Activated T-helper 2 cell treated with anti-CD3 and anti-CD28 coated beads, Interferon-gamma antibody, Interleukin-2, Interleukin-4, amounts not matched to agents 10 μg/mL and 5 μg/mL and 100 μg/mL, durations not matched to agents 14 hours and 24 hours and 36 hours (primary cell): ENCODE measurements around the gene RGS9. TPM values are rescaled to one million over a fixed set of nuclear protein-coding genes. Genes with fewer than 3 reads are reported as not detected.

Experiments used
- DNase-seq: peaks from one replicate; pipeline ENCODE4 v3.0.0; 2021; ENCODE audit warnings: low spot score
- H3K27ac Mint-ChIP-seq: one replicate; pipeline ENCODE4 v1.8.0; 2021; ENCODE audit warnings: mixed read lengths
- H3K27me3 Mint-ChIP-seq: one replicate; pipeline ENCODE4 v1.8.0; 2021; ENCODE audit warnings: low read depth, mixed read lengths
- H3K36me3 Mint-ChIP-seq: one replicate; pipeline ENCODE4 v1.8.0; 2021; ENCODE audit warnings: low read depth, mixed read lengths
- H3K4me1 Mint-ChIP-seq: one replicate; pipeline ENCODE4 v1.8.0; 2021; ENCODE audit warnings: low read depth, mixed read lengths
- H3K4me3 Mint-ChIP-seq: one replicate; pipeline ENCODE4 v1.8.0; 2021; ENCODE audit warnings: low read depth, mild to moderate bottlenecking, moderate library complexity, mixed read lengths
- H3K9me3 Mint-ChIP-seq: one replicate; pipeline ENCODE4 v1.8.0; 2021; ENCODE audit warnings: mixed read lengths
- intact Hi-C: fragments of 100-400 bp; cut with micrococcal nuclease; formaldehyde crosslinking; loops from one replicate; pipeline ENCODE4 v1.15.1; 2023
- total RNA-seq: library from RNA; stranded (reverse); gene quantifications from 2 replicates; pipeline ENCODE4 v1.2.3, GENCODE V29; 2022

The RGS9 gene
- total RNA-seq, 1 donor from 2014 or later: 16.1 TPM

DNA sequence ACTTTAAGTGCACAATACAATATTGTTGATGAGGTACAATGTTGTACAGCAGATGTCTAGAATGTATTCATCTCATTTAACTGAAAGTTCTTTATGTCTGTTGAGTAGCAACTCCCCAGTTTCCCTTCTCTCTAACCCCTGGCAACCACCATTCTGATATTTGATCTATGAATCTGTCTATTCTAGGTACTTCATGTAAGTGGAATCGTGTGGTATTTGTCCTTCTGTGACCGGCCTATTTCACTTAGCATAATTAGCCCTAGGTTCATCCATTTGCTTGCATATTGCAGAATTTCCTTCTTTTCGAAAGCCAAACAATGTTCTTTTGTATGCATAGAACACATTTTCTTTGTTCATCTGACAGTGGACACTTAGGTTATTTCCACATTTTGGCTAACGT lies 10.8 kb downstream of the RGS9 start:
- no peak overlapping the region for H3K4me3 Mint-ChIP-seq
- no peaks in the 10 kb centered on the region for H3K9me3 Mint-ChIP-seq
- no peaks in the 10 kb centered on the region for H3K36me3 Mint-ChIP-seq
- peaks cover 11% of the 10 kb centered on the region for H3K4me1 Mint-ChIP-seq
- intact Hi-C loops: no loop called here
- H3K27me3 Mint-ChIP-seq: no peaks in the 10 kb centered on the region
- DNase-seq: no peak
- no peak overlapping the region for H3K27ac Mint-ChIP-seq

GRCh38 chr17:65154770-65155589 lies 17.8 kb downstream of the RGS9 start:
- intact Hi-C loops: loop anchor here (2.0 kb wide), 1 partner anchor 40 kb away; no protein-coding TSS in a partner anchor
- no peak for DNase-seq
- Mint-ChIP-seq H3K9me3 (no peaks in the 10 kb centered on the region), H3K27ac (peak overlapping the region; percentile 29), H3K27me3 (no peaks in the 10 kb centered on the region), H3K4me1 (peaks cover 17% of the 10 kb centered on the region), H3K4me3 (no peak overlapping the region), H3K36me3 (peaks cover 30% of the 10 kb centered on the region)

GRCh38 chr17:65155622-65156021 lies 18.5 kb downstream of the RGS9 start:
- peak overlapping the region; percentile 29 for H3K27ac Mint-ChIP-seq
- peaks cover 31% of the 10 kb centered on the region for H3K36me3 Mint-ChIP-seq
- DNase-seq: no peak
- H3K4me3 Mint-ChIP-seq: no peak overlapping the region
- intact Hi-C loops: loop anchor here (2.0 kb wide), 1 partner anchor 39 kb away; no protein-coding TSS in a partner anchor
- no peaks in the 10 kb centered on the region for H3K9me3 Mint-ChIP-seq
- peaks cover 17% of the 10 kb centered on the region for H3K4me1 Mint-ChIP-seq
- no peaks in the 10 kb centered on the region for H3K27me3 Mint-ChIP-seq

DNA sequence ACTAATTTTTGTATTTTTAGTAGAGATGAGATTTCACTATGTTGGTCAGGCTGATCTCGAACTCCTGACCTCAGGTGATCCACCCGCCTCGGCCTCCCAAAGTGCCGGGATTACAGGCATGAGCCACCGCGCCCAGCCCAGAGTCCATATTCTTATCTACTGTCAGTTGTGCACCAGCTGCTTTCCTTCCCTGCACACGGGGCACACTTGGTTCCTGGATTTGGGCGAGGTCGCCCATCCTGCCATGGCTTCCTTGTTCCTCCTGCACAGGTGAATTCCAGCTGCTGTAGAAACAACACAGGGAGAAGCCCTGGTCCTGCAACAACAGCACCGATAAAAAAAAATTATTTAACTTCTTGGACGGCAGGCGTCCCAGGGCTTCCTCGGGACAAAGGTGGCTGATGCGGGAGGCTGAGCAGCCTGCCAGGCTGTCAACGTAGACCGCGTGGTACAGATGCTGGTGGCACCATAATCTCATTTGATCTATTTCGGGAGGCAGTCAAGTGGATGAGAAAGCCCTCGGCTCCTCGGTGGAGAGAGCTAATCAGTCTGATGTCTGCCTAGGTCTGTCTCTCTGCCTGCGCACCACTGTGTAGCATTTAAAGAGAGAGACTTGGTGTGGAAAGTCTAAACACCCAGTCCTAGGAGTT lies 19.1 kb downstream of the RGS9 start:
- Mint-ChIP-seq H3K36me3 (peaks cover 31% of the 10 kb centered on the region), H3K27ac (no peak overlapping the region), H3K4me1 (peaks cover 17% of the 10 kb centered on the region), H3K4me3 (no peak overlapping the region), H3K27me3 (no peaks in the 10 kb centered on the region), H3K9me3 (no peaks in the 10 kb centered on the region)
- intact Hi-C loops: no loop called here
- DNase-seq: no peak

DNA sequence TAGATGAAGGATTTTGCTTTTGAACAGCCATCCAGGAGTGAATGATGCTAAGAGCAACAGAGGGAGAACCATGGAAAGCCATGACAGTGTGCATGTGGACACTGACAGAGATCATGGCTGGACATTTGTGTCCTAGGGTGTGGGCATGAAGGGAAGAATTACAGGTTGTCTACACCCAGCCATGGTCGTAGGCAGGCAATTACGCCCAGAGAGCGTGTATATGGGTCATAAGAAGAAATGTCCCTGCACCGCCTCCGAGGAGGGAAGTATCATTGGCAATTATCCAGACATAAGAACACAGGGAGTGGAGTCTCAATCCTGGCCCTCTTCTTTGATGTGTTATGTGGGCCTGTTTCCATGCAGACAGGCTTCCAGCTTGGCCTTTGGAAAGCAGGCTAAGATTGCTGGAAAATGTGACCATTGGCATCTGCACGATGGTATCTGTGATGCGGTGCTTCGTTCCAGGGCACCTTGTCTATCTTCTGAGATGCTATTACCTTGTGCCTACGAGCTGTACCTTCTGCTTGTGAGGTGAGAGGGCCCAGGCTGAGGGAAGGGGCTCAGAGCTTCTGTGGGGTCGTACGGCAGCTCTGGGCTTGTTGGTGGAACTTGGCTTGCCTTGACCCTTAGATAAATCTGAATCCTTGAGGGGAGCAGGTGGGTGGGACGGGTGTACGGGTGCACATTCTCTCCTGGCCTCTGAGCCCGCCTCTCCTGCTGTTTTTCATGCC lies 19.8 kb downstream of the RGS9 start:
- intact Hi-C loops: no loop called here
- H3K36me3 Mint-ChIP-seq: peaks cover 31% of the 10 kb centered on the region
- H3K4me1 Mint-ChIP-seq: peaks cover 17% of the 10 kb centered on the region
- no peak for DNase-seq
- no peaks in the 10 kb centered on the region for H3K27me3 Mint-ChIP-seq
- no peak overlapping the region for H3K4me3 Mint-ChIP-seq
- H3K9me3 Mint-ChIP-seq: no peaks in the 10 kb centered on the region
- H3K27ac Mint-ChIP-seq: no peak overlapping the region

DNA sequence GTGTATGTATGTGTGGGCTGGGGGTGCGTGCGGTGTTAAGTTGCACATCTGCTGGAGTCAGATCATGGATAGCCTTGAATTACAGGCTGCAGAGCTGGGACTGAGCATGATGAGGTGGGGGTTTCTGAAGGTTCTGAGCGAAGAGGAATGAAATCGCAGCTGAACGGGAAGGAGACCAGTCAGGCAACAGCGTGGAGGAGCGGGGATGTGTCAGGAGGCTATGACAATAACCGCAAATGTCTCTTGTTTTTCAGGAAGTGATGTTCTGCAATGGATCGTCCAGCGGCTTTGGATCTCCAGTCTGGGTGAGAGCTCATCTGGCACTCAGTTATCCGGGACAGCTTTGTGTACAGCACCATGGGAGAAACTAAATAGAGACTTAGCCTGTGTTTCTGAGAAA lies 20.9 kb downstream of the RGS9 start:
- intact Hi-C loops: no loop called here
- no peak overlapping the region for H3K27ac Mint-ChIP-seq
- peaks cover 17% of the 10 kb centered on the region for H3K4me1 Mint-ChIP-seq

DNA sequence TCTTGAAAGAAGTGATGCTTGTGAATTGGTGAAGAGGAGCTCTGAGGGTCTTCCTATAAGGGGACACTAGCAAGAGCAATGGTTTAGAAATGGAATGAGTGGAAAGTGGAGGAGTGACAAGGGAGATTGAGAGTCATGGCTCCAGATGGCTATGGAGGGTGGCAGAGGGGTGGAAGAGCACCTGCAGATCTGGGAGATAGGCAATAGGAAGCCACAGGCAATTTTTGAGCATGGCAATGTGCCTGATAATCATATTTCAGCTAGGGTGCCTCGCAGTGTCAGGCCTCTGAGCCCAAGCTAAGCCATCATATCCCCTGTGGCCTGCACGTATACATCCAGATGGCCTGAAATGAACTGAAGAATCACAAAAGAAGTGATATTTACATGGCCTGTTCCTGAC lies 21.5 kb downstream of the RGS9 start:
- intact Hi-C loops: no loop called here
- H3K4me3 Mint-ChIP-seq: no peak overlapping the region
- no peak for DNase-seq
- H3K9me3 Mint-ChIP-seq: no peaks in the 10 kb centered on the region
- H3K27me3 Mint-ChIP-seq: no peaks in the 10 kb centered on the region
- H3K36me3 Mint-ChIP-seq: peaks cover 31% of the 10 kb centered on the region
- H3K27ac Mint-ChIP-seq: no peak overlapping the region
- peaks cover 21% of the 10 kb centered on the region for H3K4me1 Mint-ChIP-seq

More for the DNA sequence above, 20.9 kb downstream of the RGS9 start:
- no peak for DNase-seq
- Mint-ChIP-seq H3K4me3 (no peak overlapping the region), H3K9me3 (no peaks in the 10 kb centered on the region), H3K27me3 (no peaks in the 10 kb centered on the region), H3K36me3 (peaks cover 31% of the 10 kb centered on the region)

DNA sequence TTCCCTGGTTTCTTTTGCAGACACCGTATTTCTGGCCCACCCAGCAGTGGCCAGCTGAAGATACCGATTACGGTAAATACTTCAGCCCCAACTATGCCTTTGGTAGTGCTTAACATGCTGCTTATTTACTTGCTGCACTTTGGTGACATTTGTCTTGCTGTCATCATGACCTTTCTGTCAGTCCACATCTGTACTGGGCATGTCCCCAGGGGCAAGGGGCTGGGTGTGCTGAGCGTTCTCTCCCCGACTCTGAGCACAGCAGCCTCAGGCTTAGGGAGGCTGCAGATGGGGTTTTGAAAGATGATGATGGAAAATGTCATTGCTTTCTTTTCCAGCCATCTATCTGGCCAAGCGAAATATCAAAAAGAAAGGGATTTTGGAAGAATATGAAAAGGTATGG lies 23.3 kb downstream of the RGS9 start:
- intact Hi-C loops: no loop called here
- Mint-ChIP-seq H3K36me3 (peaks cover 37% of the 10 kb centered on the region), H3K27ac (no peak overlapping the region)

DNA sequence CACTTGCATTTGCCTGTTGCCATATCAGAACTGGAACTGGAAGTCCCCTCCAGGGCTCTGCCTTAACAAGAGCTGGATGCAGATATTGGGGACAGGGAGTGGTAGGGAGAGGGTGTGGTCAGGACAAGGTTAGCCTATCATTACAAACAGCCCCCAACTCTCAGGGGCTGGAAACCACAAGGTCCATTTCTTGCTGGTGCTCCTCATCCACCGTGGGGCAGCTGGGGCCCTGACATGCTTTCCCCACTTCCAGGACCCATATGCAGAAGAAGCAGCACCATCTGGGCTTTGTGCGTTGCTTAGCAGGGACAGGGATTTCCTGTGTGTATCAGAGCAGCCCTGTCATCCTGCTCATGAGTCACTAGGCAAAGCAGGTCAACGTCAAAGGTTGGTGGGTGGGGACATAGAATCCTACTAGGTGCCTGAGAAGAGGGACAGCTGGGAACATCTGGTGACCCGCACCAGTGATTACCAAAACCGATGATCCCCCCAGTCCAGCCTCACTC lies 26.9 kb downstream of the RGS9 start:
- peaks cover 19% of the 10 kb centered on the region for H3K4me1 Mint-ChIP-seq
- peaks cover 47% of the 10 kb centered on the region for H3K36me3 Mint-ChIP-seq
- no peaks in the 10 kb centered on the region for H3K27me3 Mint-ChIP-seq
- H3K9me3 Mint-ChIP-seq: no peaks in the 10 kb centered on the region
- peak; percentile 35 for DNase-seq
- H3K4me3 Mint-ChIP-seq: no peak overlapping the region
- intact Hi-C loops: no loop called here
- peak overlapping the region; percentile 80 for H3K27ac Mint-ChIP-seq

More for the DNA sequence above, 23.3 kb downstream of the RGS9 start:
- no peaks in the 10 kb centered on the region for H3K9me3 Mint-ChIP-seq
- no peak for DNase-seq
- H3K4me3 Mint-ChIP-seq: no peak overlapping the region
- H3K27me3 Mint-ChIP-seq: no peaks in the 10 kb centered on the region
- peaks cover 24% of the 10 kb centered on the region for H3K4me1 Mint-ChIP-seq

GRCh38 chr17:65166787-65167186 lies 29.6 kb downstream of the RGS9 start:
- peaks cover 57% of the 10 kb centered on the region for H3K36me3 Mint-ChIP-seq
- intact Hi-C loops: no loop called here
- H3K27me3 Mint-ChIP-seq: no peaks in the 10 kb centered on the region
- H3K27ac Mint-ChIP-seq: no peak overlapping the region
- no peak for DNase-seq
- no peak overlapping the region for H3K4me3 Mint-ChIP-seq
- peaks cover 33% of the 10 kb centered on the region for H3K4me1 Mint-ChIP-seq
- H3K9me3 Mint-ChIP-seq: no peaks in the 10 kb centered on the region

- no peaks in the 10 kb centered on the region for H3K9me3 Mint-ChIP-seq
- no peaks in the 10 kb centered on the region for H3K27me3 Mint-ChIP-seq
- DNase-seq: no peak
- no peak overlapping the region for H3K27ac Mint-ChIP-seq
- H3K36me3 Mint-ChIP-seq: peaks cover 58% of the 10 kb centered on the region
- H3K4me1 Mint-ChIP-seq: peaks cover 37% of the 10 kb centered on the region
- no peak overlapping the region for H3K4me3 Mint-ChIP-seq
- intact Hi-C loops: no loop called here
Observed at GRCh38 chr17:65167566-65167965, 30.4 kb downstream of the RGS9 start.

DNA sequence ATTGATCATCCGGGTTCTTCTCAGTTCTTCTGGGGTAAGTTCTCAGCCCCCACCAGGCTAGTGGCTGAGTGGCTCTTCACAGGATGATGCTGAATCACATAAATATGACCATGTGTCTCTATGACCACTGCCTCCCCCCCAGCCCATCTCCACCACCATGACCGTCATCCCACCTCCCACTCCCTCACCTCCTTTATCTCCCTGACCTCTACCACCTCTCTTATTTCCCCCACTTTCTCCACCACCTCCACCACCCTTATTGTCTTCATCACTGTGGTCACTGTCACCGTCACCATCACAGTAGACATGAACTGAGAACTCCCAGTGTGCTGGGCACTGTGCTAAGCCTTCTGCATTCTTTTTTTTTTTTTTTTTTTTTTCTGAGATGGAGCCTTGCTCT lies 32.5 kb downstream of the RGS9 start:
- H3K27me3 Mint-ChIP-seq: no peaks in the 10 kb centered on the region
- peaks cover 22% of the 10 kb centered on the region for H3K4me1 Mint-ChIP-seq
- intact Hi-C loops: no loop called here
- H3K27ac Mint-ChIP-seq: no peak overlapping the region
- peaks cover 56% of the 10 kb centered on the region for H3K36me3 Mint-ChIP-seq
- no peak for DNase-seq
- H3K4me3 Mint-ChIP-seq: no peak overlapping the region
- no peaks in the 10 kb centered on the region for H3K9me3 Mint-ChIP-seq
